ENCODE results near the gene MUC21.
"Not testable (repeated sequence)": the region's sequence is repeated elsewhere in the genome, so short reads cannot be mapped to it uniquely, and the experiment has no call there.

MUC21 gene

DNA sequence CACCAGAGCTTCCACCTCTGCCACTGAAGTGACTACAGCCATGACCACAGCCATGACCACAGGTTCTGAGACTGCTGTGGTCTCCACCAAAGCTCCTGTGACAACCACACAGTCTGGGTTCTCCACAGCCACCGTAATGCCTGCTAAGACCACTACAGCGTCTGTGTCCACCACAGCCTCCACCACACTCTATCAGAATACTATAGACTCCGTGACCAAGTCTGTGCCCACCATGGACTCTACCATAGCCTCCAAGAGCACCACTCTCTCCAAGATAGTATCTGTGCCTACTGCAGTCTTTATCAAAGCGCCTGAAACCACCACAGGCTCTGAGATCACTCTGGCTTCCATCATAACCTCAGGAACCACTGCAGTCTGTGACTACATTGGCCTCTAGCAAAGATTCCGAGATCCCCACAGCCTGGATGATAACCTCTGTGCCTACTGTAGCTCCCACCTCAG is 18.3 kb upstream of the MUC21 start:
- no peak for DNase-seq
- intact Hi-C loops (cut with DNase I) = no loop called here

DNA sequence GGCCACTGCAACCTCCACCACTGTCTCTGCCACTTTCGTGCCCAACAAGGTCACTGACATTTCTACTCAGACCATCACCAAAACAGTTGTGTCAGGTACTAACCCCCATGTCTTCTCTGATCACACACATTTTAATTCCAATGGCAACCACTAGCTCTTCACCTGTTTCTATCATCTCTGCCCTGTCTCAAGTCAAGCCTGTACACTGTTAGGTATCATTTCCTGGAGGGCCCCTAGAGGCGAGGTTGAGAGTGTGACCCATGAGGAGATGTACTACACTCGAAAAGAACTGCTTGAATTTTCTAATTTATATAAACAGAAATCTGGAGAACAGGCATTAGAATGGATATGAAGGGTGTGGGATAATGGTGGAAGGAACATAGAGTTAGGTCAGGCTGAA is 17.4 kb upstream of the MUC21 start:
- no peak for DNase-seq
- intact Hi-C loops (cut with DNase I) = no loop called here

DNA sequence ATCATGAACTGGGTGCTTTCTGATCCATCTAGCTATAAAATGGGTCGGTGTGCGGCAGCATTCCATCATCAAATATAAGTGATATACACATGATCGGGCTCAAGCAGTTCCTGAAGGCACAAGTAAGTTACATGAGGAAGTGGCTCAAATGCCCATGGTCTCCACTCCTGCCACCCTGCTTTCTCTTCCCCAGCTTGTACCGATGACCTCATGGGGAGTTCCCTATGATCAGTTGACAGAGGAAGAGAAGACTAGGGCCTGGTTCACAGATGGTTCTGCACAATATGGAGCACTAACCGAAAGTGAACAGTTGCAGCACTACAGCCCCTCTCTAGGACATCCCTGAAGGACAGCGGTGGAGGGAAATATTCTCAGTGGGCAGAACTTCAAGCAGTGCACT is 14.3 kb upstream of the MUC21 start:
- intact Hi-C loops (cut with DNase I) = not testable (repeated sequence)
- peak in 12 of 42 donors; percentile 15 to 40 (median 25) for DNase-seq

DNA sequence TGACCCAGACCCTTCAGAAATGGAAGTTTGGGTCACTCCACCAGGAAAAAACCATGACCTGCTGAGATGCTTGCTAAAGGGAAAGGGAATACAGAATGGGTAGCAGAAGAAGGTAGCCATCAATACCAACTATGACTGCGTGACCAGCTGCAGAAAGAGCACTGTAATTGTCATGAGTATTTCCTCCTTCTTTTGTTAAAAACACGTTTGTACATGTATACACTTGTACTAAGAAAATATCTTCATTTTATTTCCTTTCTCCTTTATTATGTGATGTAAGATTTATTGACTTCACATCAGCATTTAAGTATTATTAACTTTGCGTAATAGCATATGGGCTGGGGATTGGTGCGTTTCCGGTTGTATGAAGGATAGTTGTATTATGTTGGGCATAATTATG is 12.6 kb upstream of the MUC21 start:
- intact Hi-C loops (cut with DNase I) = no loop called here
- no peak for DNase-seq

DNA sequence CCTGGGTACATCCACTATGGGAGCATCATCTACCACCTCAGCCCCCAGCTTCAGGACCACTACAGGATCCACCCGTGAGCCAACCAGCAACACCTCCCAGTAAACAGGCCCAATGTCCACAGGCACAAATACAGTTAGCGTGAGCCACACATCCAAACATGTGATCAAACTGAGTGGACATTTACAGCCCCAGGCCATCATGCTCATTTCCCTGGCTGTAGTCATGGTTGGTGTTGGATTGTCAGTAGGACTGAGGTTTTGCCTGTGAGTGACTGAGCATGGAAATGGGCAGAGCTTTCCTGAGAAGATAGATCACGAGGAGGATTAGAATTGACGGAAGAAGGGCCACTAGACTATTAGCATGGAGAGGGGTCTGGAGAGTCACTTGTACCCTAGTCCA is 10.7 kb upstream of the MUC21 start:
- no peak for DNase-seq
- intact Hi-C loops (cut with DNase I) = no loop called here

DNA sequence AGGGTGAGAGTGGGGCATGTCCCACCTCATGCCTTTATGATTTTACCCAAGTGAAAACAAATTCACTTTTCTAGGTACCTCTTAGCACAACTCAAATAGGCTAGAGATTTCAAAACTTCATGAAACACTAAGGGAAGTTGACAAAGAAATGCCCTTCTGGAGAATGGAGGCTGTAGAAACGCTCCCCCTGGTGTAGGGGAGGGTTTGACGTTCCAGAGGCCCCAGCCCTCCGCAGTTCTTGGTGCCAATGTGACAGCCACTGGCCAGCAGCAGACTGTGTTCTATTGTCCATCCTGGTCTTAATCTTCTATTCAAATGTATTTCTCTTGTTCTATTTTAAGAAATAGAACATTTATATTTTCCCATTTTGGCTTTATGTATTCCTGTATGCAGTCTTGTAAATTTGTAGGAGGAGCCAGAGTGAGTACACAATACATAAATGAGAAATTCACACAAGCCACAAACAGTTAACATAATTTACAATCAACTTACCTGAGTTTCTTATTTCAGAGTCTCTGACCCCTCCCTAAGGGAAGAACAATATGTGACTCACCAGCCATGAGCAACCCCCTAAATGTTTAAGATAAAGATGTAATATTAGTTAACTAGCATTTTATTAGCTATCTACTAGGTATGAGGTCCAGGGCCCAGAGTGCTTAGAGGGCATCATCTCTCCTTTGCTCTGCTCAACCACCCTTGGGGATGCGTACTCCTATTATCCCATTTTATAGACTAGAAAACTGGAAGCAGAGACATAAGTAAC is 8.8 kb upstream of the MUC21 start:
- intact Hi-C loops (cut with DNase I) = no loop called here
- no peak for DNase-seq

DNA sequence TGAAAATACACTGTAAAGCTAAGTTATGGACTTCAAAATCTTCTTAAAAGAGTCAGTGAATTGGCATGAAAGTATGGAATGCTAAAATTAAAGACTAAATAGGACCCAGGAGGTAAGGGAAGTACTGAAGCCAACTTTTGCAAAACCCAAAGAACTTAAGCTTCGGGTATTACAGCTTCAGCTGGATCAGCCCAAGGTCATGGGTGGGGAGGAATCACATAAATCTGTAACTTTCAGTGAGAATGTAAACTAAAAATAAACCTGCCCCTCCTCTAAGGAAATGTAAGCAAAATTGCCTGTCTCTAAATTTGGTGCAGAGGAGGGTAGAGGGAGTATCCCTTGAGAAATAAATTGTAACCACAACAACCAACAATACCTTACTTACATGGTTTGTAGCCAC is 4.4 kb upstream of the MUC21 start:
- intact Hi-C loops (cut with DNase I) = no loop called here
- DNase-seq = no peak

DNA sequence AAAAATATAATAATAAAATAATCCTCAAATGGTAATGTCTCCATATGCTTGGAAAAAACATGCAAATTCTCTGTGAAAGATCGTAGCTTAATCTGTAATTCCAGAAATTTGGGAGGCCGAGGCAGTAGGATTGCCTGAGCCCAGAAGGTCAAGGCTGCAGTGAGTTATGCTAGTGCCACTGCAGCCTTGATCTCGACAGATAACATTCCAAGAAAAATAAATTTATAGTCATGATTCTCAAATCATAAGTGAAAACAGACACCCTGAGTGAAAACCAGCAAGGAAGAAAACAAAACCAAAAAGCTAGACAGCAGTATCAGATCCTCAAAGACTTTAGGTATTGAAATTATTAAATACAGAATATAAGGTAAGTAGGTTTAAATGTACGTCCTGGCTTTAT is 3.8 kb upstream of the MUC21 start:
- intact Hi-C loops (cut with DNase I) = no loop called here
- DNase-seq = no peak

DNA sequence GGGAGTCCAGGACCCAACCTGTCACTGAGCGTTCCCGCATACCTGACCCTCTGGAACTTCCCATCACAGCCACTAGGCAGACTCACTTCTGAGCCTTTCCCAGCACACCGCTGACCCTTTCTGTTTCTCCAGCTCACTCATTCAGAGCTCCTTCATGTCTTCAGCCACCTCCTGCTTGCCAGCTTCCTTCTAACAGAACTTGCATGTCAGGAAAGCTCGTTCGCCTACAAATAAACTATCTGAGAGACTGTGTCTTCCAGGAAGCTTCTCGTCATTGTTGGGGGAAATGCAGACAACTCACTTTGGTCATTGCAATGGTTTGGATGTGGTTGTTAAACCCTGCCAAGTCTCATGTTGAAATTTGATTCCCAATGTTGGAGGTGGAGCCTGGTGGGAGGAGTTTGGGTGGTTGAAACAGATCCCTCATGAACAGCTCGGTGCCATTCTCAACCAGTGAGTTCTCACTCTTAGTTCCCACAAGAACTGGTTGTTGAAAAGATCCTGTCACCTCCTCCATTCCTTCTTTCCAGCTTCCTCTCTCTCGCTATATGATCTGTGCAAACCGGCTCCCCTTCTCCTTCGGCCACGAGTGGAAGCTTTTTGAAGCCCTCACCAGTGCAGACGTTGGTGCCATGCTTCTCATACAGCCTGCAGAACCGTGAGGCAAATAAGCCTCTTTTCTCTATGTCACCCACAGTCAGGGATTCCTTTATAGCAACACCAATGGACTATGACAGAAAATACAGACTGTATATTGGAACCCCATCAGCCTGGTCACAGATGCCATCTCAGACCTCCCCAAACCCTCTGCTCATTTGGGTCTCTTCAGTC is 1.4 kb upstream of the MUC21 start:
- no peak for DNase-seq
- intact Hi-C loops (cut with DNase I) = no loop called here

DNA sequence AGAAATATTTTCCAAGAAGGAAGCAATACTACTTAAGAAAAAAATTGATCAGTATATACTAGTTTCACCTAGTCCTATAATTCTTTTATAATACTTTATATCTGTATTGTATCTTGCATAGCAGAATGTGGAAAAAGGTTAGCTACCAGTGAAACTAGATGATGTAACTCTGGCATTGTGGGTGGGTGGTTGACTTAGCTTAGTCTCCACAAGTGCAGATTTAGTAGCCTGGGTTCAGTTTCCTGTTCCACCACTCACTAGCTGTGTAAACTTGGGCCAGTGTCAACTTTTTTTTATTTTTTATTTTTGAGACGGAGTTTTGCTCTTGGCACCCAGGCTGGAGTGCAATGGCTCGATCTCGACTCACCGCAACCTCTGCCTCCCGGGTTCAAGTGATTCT is 2.0 kb downstream of the MUC21 start:
- intact Hi-C loops (cut with DNase I) = no loop called here
- DNase-seq = no peak

DNA sequence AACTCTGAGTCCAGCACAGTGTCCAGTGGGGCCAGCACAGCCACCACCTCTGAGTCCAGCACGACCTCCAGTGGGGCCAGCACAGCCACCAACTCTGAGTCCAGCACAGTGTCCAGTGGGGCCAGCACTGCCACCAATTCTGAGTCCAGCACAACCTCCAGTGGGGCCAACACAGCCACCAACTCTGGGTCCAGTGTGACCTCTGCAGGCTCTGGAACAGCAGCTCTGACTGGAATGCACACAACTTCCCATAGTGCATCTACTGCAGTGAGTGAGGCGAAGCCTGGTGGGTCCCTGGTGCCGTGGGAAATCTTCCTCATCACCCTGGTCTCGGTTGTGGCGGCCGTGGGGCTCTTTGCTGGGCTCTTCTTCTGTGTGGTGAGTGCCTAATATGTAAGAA is 3.8 kb downstream of the MUC21 start:
- intact Hi-C loops (cut with DNase I) = no loop called here
- DNase-seq = no peak

DNA sequence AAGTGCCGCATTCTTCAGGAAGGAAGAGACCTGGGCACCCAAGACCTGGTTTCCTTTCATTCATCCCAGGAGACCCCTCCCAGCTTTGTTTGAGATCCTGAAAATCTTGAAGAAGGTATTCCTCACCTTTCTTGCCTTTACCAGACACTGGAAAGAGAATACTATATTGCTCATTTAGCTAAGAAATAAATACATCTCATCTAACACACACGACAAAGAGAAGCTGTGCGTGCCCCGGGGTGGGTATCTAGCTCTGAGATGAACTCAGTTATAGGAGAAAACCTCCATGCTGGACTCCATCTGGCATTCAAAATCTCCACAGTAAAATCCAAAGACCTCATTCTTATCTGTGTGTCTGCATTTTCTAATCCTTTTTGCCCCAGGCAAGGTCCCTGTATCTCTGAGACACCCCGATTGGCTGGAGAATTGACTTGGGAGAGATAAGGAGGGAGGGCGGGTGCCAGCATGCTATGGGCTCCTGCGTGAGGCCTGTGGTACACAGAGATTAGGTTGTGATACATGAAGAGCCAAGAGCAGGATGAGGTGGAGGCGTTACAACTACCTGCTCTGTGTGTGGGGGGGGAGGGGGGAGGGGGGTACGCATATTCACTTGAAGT is 4.8 kb downstream of the MUC21 start:
- intact Hi-C loops (cut with DNase I) = no loop called here

DNA sequence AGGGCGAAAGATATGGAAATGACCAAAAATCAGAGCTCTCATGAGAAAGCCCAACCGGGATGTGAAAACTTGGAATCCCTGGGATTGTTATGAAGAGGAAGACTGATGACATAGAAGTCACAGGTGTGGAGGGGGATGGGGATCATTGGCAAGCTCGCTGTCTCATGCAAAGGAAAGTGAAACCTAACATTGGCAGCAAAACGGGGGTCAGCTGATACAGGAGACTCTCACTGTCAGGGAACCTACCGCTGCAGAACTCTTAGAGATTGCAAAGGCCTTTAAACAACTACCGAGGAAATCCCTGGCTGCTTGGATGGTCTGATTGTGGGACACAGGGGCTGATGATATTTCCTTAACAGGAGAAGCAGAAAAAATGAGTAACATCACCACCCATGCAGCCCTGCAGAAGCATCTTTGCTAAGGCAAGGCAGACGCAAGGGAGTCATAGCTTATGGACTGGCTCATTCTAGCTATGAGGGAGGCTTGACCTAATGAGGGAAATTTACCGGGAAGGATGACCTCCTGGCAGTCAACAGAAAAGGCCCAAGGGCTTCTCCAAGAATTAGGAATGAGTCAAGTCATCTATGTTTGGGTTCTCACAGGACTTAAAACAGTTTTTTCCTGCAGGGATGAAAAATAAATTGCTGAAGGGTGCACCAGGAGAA is 7.0 kb downstream of the MUC21 start:
- intact Hi-C loops (cut with DNase I) = no loop called here
- DNase-seq = no peak

More for the DNA sequence above, 4.8 kb downstream of the MUC21 start:
- no peak for DNase-seq

DNA sequence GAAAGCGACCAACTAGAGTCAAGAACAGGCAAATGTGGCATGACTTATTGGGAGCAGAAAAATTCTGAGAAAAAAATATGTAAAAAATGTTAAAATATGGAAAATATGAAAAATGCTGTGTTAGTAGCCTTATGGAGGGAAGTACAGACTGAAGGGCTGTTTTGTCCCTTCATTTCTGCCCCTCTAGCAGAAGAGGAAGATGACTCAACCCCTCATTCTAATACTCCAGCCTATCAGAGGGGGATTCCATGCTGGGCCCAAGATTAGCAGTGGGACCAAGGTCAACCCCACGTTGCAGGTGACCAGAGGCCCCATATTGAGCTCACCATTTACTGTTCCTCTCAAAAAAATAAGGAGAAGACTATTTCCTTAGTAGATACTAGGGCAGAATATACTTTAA is 8.4 kb downstream of the MUC21 start:
- intact Hi-C loops (cut with DNase I) = no loop called here
- no peak for DNase-seq

DNA sequence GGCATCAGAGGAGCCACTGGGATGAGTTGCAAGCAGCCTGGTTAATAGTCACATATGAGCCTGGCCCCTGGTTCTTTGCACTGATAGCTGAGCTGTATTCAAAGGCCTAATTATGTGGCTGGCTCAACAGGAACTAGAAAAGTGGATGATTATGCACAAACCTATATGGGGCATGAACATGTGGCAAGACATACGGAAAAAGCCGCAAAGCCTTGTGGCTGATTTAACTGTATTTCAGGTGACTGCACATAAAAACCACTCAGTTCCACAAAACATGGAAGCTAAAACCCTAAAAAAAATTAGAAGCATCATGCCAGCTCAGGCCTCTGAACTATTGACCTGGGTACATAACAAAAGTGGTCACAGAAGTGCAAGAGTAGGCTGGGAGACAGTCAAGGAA is 13.8 kb downstream of the MUC21 start:
- intact Hi-C loops (cut with DNase I) = no loop called here
- DNase-seq = no peak

DNA sequence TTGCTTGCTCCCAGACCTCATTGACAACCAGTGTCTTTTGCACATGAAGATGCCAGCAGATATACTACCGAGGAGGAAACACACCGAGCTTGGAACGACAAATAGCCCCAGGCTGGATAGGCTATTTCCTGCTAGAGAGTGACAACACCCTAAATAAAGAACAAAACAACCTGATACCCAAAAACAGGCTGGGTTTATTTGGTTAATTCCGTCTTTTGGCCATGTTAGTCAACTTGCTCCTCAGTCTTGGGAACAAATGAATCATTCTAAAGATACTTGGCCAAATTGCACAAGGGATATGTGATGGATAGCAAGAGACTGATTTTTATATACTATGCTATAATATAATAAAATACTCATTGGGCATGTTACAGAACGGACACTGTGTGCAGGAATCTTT is 15.3 kb downstream of the MUC21 start:
- intact Hi-C loops (cut with DNase I) = no loop called here
- DNase-seq = no peak

DNA sequence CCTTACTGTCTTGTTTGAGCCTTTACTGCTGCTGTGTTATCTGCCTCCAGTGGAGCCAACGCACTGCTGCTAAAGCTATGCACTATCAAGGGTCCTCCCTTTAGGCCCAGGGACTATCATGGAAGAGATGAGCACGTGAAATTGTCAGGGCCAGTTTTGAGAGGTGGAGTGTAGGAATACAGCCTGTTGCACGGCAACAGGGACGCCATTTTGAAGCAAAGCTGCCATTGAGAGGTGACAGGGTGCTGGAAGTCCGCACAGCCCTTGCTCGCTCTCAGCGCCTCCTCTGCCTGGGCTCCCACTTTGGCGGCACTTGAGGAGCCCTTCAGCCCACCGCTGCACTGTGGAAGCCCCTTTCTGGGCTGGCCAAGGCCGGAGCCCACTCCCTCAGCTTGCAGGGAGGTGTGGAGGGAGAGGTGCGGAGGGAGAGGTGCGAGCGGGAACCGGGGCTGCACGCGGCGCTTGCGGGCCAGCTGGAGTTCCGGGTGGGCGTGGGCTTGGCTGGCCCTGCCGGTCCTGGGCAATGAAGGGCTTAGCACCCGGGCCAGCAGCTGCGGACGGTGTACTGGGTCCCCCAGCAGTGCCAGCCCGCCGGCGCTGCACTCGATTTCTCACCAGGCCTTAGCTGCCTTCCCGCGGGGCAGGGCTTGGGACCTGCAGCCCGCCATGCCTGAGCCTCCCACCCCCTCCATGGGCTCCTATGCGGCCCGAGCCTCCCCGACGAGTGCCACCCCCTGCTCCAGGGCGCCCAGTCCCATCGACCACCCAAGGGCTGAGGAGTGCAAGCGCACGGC is 16.7 kb downstream of the MUC21 start:
- DNase-seq; intact Hi-C loops (cut with DNase I): not testable (repeated sequence)

DNA sequence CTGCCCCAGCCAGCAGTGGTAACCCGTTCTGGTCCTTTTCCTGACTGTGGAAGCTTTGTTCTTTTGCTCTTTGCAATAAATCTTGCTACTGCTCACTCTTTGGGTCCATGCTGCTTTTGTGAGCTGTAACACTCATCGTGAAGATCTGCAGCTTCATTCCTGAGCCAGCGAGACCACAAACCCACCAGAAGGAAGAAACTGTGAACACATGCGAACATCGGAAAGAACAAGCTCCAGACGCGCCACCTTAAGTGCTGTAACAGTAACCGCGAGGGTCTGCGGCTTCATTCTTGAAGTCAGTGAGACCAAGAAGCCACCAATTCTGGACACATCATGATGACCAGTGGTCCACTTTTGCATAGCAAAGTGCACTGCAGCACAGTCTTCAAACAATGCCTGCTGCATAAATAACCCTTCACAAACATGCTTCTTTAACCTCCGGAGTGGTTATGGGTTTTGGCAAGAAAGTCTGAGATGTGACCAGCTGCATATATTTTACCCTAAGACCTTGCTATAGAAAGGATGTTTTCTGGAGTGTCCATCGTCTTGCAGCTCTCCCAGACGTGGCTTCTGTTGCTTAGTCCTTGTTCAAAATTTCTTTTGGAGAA is 17.9 kb downstream of the MUC21 start:
- intact Hi-C loops (cut with DNase I) = no loop called here
- DNase-seq = no peak

DNA sequence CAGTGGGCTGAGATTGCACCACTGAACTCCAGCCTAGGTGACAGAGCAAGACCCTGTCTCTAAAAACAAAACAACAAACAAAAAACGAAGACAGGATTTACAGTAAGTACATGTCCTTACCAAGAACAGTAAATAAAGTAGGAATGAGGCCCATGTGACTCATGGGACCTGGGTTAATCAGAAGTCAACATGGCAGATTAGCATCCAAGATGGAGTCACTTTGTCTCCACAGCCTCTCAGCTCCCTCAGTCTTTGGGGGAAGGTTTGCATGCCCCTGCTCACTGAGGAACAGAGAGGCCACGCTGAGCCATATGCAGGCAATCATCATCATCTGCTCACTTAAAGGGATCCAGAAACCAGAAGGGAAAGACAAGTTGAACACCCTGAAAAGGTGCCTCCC is 19.0 kb downstream of the MUC21 start:
- no peak for DNase-seq
- intact Hi-C loops (cut with DNase I) = no loop called here
